Natural killer cell (primary cell): ENCODE results near the gene PCDH12. TPM values are rescaled to one million over a fixed set of nuclear protein-coding genes. Genes with fewer than 3 reads are reported as not detected.

Experiments used
- ATAC-seq, 3 donors: fragments of 150-1000 bp in 2 of 3; fragments of 200-7000 bp in 1 of 3; cut with Tn5 transposase; 1 replicate in 1 of 3; 2 replicates in 2 of 3; pipeline ENCODE4 v1.10.0; 2021; ENCODE audit warnings: mild to moderate bottlenecking in 2 of 3, moderate library complexity in 2 of 3
- DNase-seq, 2 donors: peaks; one replicate each; pipeline versions ENCODE4 v3.0.0 to v3.0.0-alpha.2; 2013 to 2021; ENCODE audit warnings: mixed read lengths in 1 of 2
- H3K27ac ChIP-seq: one replicate; pipeline ENCODE4 v1.5.1; 2013; ENCODE audit warnings: mild to moderate bottlenecking, low read length
- H3K27me3 ChIP-seq: one replicate; pipeline ENCODE4 v1.6.1; 2013; ENCODE audit warnings: low read length; ENCODE audit not compliant: control insufficient read depth, insufficient read depth
- H3K36me3 ChIP-seq: one replicate; pipeline ENCODE4 v1.6.1; 2013; ENCODE audit warnings: low read length; ENCODE audit not compliant: control insufficient read depth, insufficient read depth
- H3K4me1 ChIP-seq: one replicate; pipeline ENCODE4 v1.6.1; 2013; ENCODE audit warnings: low read length; ENCODE audit not compliant: control insufficient read depth, insufficient read depth
- H3K4me3 ChIP-seq: one replicate; pipeline ENCODE4 v1.5.1; 2013; ENCODE audit warnings: low read length
- H3K9me3 ChIP-seq: one replicate; pipeline ENCODE4 v1.6.1; 2013; ENCODE audit warnings: low read length; ENCODE audit not compliant: control insufficient read depth, insufficient read depth
- H3K27ac Mint-ChIP-seq, 2 donors: one replicate each; pipeline ENCODE4 v1.8.0; 2022; ENCODE audit warnings: mild to moderate bottlenecking in 2 of 2, mixed read lengths in 2 of 2, moderate library complexity in 1 of 2
- H3K27me3 Mint-ChIP-seq, 2 donors: one replicate each; pipeline ENCODE4 v1.8.0; 2022; ENCODE audit warnings: low read depth in 2 of 2, mixed read lengths in 2 of 2
- H3K36me3 Mint-ChIP-seq: one replicate; pipeline ENCODE4 v1.8.0; 2022; ENCODE audit warnings: mixed read lengths
- H3K4me1 Mint-ChIP-seq, 2 donors: one replicate each; pipeline ENCODE4 v1.8.0; 2022; ENCODE audit warnings: mixed read lengths in 2 of 2
- H3K4me3 Mint-ChIP-seq: one replicate; pipeline ENCODE4 v1.8.0; 2022; ENCODE audit warnings: mild to moderate bottlenecking, moderate library complexity, mixed read lengths
- H3K9me3 Mint-ChIP-seq, 2 donors: one replicate each; pipeline ENCODE4 v1.8.0; 2022; ENCODE audit warnings: mixed read lengths in 2 of 2
- CTCF ChIP-seq: fragments of 200-600 bp; IDR thresholded peaks from one replicate; pipeline ENCODE4 v1.8.0; 2022; ENCODE audit warnings: antibody characterized with exemption
- WGBS: methylation state at CpG from one replicate; pipeline ENCODE4 v1.1.7; 2013; ENCODE audit warnings: missing lambda C conversion rate; ENCODE audit not compliant: insufficient coverage; 5-methylcytosine and 5-hydroxymethylcytosine counted together
- intact Hi-C: fragments of 100-400 bp; cut with micrococcal nuclease; formaldehyde crosslinking; loops from one replicate; pipeline ENCODE4 v1.14.2; 2022
- total RNA-seq, 4 donors: library from RNA; stranded (reverse); fragments of 120-200 nt in 1 of 4; gene quantifications; one replicate each; pipeline versions ENCODE4 v1.2.3 to v1.2.4, GENCODE V29; 2013 to 2022

Gene PCDH12
- total RNA-seq, 3 donors from 2014 or later (not counting 1 experiment from before 2014, with no cell fraction given), result 0.05 TPM; not detected in 2

GRCh38 chr5:141902015-141902814, 55.8 kb downstream of the PCDH12 start:
- no peak overlapping the region for H3K4me3 Mint-ChIP-seq
- WGBS, result 89% methylated on average over 5 of the region's 5 CpGs
- Histone ChIP-seq H3K4me1 (no peaks in the 10 kb centered on the region), H3K4me3 (no peak overlapping the region), H3K27me3 (no peaks in the 10 kb centered on the region), H3K27ac (no peak overlapping the region), H3K9me3 (no peaks in the 10 kb centered on the region), H3K36me3 (no peaks in the 10 kb centered on the region)
- H3K4me1 Mint-ChIP-seq, result no peaks in the 10 kb centered on the region
- H3K36me3 Mint-ChIP-seq, result no peaks in the 10 kb centered on the region
- no peaks in the 10 kb centered on the region for H3K9me3 Mint-ChIP-seq
- intact Hi-C loops, result no loop called here
- no peak for TF ChIP-seq CTCF
- DNase-seq (no peak), ATAC-seq (no peak)
- H3K27ac Mint-ChIP-seq, result no peak overlapping the region
- peaks cover 11 to 22% of the 10 kb centered on the region in 2 donors for H3K27me3 Mint-ChIP-seq

GRCh38 chr5:141898448-141899049, 59.5 kb downstream of the PCDH12 start:
- intact Hi-C loops, result no loop called here
- DNase-seq (no peak), ATAC-seq (no peak)
- Histone ChIP-seq H3K27me3 (no peaks in the 10 kb centered on the region), H3K27ac (no peak overlapping the region), H3K36me3 (no peaks in the 10 kb centered on the region), H3K9me3 (no peaks in the 10 kb centered on the region), H3K4me1 (no peaks in the 10 kb centered on the region), H3K4me3 (no peak overlapping the region)
- no peaks in the 10 kb centered on the region for H3K9me3 Mint-ChIP-seq
- no peaks in the 10 kb centered on the region for H3K36me3 Mint-ChIP-seq
- TF ChIP-seq CTCF, result no peak
- H3K4me3 Mint-ChIP-seq, result no peak overlapping the region
- H3K27me3 Mint-ChIP-seq, result peaks cover 9 to 15% of the 10 kb centered on the region in 2 donors
- WGBS, result 87% methylated on average over 1 of the region's 2 CpGs
- H3K4me1 Mint-ChIP-seq, result no peaks in the 10 kb centered on the region
- H3K27ac Mint-ChIP-seq, result no peak overlapping the region

- intact Hi-C loops, result no loop called here
- Mint-ChIP-seq H3K36me3 (no peaks in the 10 kb centered on the region), H3K9me3 (no peaks in the 10 kb centered on the region)
These were observed 60.6 kb downstream of the PCDH12 start for GRCh38 chr5:141897425-141897824.

More at GRCh38 chr5:141897425-141897824, 60.6 kb downstream of the PCDH12 start:
- Histone ChIP-seq H3K4me3 (no peak overlapping the region), H3K4me1 (no peaks in the 10 kb centered on the region), H3K36me3 (no peaks in the 10 kb centered on the region), H3K27ac (no peak overlapping the region), H3K9me3 (no peaks in the 10 kb centered on the region), H3K27me3 (no peaks in the 10 kb centered on the region)
- no peak for TF ChIP-seq CTCF
- DNase-seq, result no peak
- Mint-ChIP-seq H3K4me1 (no peaks in the 10 kb centered on the region), H3K4me3 (no peak overlapping the region), H3K27ac (no peak overlapping the region), H3K27me3 (peaks cover 9 to 14% of the 10 kb centered on the region in 2 donors)
- no peak for ATAC-seq
- WGBS, result 93% methylated on average over 3 of the region's 4 CpGs

Other genes with a start within 250 kb of the PCDH12 start
- gene PCDH1, start 79.8 kb downstream of the PCDH12 start, total RNA-seq, result 10 to 100 TPM; 19.2 to 39.2 (median 32.1) TPM
- 100 to 1,000 TPM; 106 to 125 (median 115) TPM for gene DELE1, start 34.3 kb downstream of the PCDH12 start, total RNA-seq
- 10 to 100 TPM; 20.6 to 29.2 (median 21.3) TPM for gene RNF14, start 10.9 kb upstream of the PCDH12 start, total RNA-seq
- 10 to 100 TPM; 10.7 to 12.0 (median 11.2) TPM for gene GNPDA1, start 54.8 kb upstream of the PCDH12 start, total RNA-seq
- 10 to 100 TPM; 45.4 to 57.6 (median 51.7) TPM for gene NDFIP1, start 150.6 kb upstream of the PCDH12 start, total RNA-seq